ENCODE data around the gene MRPL39. TPM values are rescaled to one million over a fixed set of nuclear protein-coding genes. Genes with fewer than 3 reads are reported as not detected.

The MRPL39 gene
- total RNA-seq, 1 experiment from 2014 or later, result 52.5 TPM

DNA sequence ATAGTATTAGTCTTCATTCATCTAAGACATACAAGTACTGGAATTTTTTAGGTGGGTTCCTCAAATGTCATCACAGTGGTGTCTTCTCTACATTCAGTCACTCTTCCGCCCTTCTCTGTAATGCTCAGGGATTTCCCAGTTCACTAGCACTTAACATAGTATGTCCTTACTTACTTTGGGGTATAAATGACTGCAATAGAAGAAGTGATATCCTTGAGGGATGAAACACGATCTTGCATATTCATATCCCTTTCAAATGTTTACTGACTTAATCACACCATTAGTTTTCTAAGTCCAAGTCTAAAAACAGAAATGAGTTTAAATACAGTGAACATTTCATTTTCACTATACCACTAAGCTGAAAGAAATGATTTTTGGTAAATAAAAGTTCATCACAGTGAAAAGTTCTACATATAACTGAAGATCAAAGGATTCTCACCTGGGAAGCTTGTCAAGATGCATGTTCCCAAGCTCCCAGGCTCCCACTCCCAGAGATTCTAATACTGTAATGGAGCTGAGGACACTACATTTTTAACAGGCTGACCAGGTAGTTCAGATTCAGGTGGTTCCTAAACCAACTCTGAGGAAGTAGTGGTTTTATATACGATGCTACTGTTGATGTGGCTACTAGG lies 29.7 kb downstream of the MRPL39 start:
- no peak for DNase-seq (ENCODE audit: low read depth)
- in situ Hi-C loops (cut with HindIII; ENCODE audit: low pct_unique_long_range_greater_than_20kb, low sequenced_read_pairs), result no loop called here

DNA sequence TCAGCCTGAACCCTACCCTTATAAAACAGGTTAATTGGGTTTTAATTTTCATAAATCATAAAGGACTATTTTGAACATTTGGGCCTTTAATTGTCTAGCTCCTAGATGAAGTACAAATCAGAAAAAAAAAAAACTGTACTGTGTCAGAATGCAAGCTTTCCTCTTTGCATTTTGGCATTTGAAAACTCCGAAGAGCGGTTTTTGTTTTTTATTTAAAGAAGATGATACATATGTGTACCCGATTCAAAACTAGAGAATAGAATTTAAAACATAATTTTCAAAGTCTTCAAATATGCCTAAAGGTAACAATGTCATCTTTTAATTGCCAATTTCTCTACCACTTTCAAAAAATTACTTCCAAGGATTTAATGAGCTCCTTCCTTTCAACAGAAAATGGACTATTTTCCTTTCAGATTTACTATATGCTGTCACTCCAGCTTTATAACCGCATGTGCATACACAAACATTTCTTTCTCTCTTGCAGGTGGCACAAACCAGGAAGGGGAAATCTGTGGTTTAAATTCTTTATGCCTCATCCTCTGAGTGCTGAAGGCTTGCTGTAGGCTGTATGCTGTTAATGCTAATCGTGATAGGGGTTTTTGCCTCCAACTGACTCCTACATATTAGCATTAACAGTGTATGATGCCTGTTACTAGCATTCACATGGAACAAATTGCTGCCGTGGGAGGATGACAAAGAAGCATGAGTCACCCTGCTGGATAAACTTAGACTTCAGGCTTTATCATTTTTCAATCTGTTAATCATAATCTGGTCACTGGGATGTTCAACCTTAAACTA lies 33.7 kb downstream of the MRPL39 start:
- in situ Hi-C loops (cut with HindIII; ENCODE audit: low pct_unique_long_range_greater_than_20kb, low sequenced_read_pairs), result no loop called here
- DNase-seq (ENCODE audit: low read depth), result peak; percentile 94

DNA sequence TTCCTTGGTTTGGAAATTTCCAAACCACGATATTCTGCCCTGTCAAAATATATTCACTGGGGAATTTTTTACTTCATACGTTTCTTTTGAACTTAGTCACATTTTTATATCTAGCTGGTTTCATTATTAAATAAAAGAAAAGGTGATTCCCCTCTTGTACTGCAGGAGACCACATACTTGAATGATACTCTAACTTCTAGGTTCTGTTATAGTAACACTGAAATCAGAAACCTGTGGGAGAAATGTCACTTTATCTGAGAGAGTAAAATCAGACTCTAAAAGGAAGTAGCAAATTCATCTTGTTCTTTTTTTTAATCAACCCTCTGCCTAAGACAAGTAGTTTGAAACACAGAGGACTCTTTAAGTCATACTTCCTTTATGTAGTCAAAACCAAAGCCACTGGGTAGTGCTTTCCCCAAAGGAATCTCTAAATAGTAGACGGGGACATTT lies 34.4 kb downstream of the MRPL39 start:
- peak; percentile 34 for DNase-seq (ENCODE audit: low read depth)
- in situ Hi-C loops (cut with HindIII; ENCODE audit: low pct_unique_long_range_greater_than_20kb, low sequenced_read_pairs), result no loop called here

DNA sequence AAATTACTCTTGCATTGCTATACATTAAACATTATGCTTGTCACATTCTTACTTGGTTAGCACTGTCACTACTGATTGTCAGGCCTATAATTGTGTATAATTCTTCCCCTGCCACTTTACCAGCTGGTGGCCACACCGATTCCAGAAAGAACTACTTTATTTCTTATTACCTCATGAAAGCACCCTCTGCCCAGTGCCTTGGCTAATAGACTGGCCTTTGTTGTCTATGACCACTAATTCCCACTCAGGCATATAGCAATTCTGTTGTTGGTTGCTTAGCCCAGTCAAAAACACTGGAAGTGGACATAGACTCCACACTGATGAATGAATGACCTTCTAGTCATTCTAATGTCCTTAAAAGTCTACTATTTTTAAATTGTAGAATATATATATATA lies 35.6 kb downstream of the MRPL39 start:
- no peak for DNase-seq (ENCODE audit: low read depth)
- in situ Hi-C loops (cut with HindIII; ENCODE audit: low pct_unique_long_range_greater_than_20kb, low sequenced_read_pairs), result no loop called here

DNA sequence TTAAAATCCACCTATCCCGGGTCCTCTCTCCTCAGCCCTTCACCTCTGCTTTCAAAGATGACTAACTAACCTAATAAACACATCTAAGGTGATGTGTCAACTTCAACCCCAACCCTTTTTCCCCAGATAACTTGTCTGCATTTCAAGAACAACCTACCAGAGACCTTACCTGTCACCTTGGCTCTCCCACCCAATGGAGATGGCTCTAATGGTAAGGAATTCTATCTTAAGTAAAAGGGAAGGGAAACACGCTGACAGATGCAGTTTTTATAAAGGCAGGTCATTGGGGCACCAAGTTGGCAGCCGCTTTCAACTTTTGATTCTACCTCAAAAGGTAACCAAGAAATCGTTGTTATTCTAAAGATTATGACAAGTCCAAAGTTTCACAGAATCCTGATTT lies 37.6 kb downstream of the MRPL39 start:
- in situ Hi-C loops (cut with HindIII; ENCODE audit: low pct_unique_long_range_greater_than_20kb, low sequenced_read_pairs), result no loop called here
- no peak for DNase-seq (ENCODE audit: low read depth)

DNA sequence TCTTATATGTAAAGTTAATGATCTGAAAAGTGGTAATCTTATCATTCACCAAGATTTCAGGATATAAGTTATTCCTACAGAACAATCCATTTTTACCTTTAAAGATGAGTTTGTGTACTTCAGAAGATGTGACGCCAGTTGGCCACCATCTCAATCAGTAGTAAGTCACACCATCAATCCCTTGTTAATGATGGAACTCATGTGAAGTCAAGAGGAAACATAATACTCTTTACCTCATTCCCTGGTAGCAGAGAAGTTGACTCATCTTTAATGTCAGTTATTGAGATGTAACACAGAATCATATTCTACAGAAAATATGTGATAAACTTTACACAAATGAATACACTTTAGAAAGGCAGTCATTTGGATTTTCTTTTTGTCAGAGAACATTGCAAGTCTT lies 38.2 kb downstream of the MRPL39 start:
- no peak for DNase-seq (ENCODE audit: low read depth)
- in situ Hi-C loops (cut with HindIII; ENCODE audit: low pct_unique_long_range_greater_than_20kb, low sequenced_read_pairs), result no loop called here

DNA sequence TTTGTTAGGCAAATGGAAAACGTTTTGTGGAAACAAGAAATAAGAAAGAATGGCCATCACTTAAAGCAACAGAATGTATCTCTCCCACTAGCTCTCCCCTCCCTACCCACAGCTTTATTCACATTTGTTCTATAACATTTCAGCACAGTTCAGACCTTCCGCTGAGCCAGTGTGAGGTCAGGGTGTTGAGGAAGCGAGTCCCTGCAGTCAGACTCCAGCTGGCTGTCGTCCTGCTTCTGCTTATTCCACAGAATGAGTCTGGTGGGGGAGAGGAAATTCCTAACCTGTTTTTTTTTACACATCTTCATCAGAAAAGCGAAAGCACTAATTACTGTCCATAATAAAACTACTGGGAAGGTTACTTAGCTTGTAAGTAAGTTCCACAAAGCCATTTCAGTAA lies 39.0 kb downstream of the MRPL39 start:
- DNase-seq (ENCODE audit: low read depth), result no peak
- in situ Hi-C loops (cut with HindIII; ENCODE audit: low pct_unique_long_range_greater_than_20kb, low sequenced_read_pairs), result no loop called here

DNA sequence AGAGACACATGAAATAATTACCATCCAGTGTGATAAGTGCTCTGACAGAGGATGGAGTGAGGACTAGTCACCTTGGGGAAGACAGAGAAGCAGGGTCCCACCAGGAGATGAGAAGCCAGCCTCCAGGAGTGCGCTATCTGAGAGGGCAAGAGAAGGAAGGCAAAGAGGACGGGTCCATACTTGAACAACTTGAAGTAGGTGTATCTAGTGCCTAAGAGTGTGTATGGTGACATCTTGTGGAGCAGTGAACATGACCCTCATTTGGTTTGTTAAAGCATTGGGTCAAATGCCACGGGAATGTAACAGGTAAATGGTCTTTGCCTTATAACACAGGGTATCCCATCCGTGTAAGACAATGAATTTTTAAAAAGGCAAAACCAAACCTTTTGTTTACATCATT lies 39.8 kb downstream of the MRPL39 start:
- in situ Hi-C loops (cut with HindIII; ENCODE audit: low pct_unique_long_range_greater_than_20kb, low sequenced_read_pairs), result no loop called here
- DNase-seq (ENCODE audit: low read depth), result no peak

DNA sequence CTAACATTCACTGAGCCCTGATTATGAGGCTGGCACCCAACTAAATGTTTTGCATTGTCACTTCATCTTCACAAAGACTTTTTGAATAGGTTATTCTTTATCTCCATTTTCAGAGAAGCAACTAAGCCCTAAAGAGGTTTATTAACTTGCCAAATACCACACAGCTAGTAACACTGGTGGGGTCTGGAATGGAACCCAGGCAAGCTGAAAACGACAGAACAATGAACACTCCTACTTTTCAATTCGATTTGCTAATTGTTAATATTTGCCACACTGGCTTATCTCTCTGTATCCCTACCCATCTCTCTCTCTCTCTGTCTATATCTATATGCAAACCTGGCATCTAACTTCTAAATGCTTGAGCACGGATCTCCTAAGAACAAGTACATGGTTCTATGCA lies 40.6 kb downstream of the MRPL39 start:
- in situ Hi-C loops (cut with HindIII; ENCODE audit: low pct_unique_long_range_greater_than_20kb, low sequenced_read_pairs), result no loop called here
- no peak for DNase-seq (ENCODE audit: low read depth)

DNA sequence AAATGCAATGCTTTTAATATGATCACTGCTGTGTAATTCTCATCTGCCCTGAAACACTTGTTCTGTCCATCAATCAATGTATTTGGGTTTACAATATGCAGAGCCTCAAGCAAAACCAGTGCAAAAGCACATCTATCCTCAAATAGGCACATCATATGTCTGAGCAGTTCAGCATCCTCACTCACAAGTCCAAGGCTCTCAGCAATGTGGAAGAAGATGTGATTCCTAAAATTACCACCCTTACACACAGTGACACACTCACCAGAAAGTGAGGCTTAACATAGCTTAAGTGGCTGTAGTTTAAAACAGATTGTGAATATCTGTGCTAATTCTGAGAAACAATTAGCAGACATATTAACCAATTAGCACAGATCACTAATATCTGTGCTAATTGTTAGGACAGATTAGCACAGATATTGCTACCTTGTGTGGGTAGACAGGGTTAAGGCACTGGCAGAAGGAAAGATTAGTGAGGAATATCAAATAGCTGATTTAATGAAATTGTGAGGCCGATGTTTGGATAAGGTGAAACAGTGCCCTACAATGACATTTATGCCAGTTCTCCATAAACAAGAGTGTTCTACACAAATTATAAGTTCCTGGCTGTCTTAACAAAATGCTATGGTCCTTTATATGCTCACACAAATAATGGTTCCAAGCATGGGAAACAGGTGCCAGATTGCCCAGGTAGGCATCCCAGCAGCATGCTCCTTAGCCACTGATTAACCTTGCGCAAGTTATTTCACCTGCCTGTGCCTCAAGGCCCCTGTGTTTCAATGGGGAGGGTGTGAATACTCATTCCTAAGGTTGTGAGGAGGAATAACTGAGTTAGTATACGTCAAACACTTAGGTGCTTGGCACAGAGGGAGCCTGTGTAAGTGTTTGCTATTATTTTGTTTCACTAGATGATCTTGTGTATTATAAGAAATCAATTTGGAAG lies 41.7 kb downstream of the MRPL39 start:
- in situ Hi-C loops (cut with HindIII; ENCODE audit: low pct_unique_long_range_greater_than_20kb, low sequenced_read_pairs), result no loop called here
- DNase-seq (ENCODE audit: low read depth), result no peak

DNA sequence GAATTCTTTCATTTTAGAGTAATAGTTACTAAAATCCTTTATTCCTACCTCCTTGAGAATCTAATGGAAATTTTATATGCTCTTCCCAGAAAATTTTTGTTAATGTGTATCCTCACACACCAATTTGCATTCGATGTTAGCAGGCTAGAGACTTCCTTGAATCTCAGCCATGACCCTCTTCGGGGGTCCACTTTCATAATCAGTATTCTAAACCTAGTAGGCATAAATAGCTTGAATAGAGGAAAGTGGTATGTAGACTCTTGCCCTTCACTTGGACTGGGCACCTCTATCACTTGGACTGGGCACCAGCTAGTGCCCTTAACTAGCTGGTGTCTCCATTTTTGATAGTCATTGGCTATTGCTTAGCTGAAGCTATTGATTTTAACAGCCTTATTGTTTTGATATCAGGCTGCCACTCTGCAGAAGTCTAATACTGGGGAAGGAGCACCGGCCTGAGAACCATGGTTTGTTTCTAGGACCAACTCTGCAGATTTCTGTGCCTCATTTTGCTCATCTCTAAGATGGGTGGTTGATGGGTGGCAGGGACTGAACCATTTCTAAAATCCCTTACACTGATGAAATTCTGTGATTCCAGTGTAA lies 42.8 kb downstream of the MRPL39 start:
- in situ Hi-C loops (cut with HindIII; ENCODE audit: low pct_unique_long_range_greater_than_20kb, low sequenced_read_pairs), result no loop called here
- DNase-seq (ENCODE audit: low read depth), result no peak

DNA sequence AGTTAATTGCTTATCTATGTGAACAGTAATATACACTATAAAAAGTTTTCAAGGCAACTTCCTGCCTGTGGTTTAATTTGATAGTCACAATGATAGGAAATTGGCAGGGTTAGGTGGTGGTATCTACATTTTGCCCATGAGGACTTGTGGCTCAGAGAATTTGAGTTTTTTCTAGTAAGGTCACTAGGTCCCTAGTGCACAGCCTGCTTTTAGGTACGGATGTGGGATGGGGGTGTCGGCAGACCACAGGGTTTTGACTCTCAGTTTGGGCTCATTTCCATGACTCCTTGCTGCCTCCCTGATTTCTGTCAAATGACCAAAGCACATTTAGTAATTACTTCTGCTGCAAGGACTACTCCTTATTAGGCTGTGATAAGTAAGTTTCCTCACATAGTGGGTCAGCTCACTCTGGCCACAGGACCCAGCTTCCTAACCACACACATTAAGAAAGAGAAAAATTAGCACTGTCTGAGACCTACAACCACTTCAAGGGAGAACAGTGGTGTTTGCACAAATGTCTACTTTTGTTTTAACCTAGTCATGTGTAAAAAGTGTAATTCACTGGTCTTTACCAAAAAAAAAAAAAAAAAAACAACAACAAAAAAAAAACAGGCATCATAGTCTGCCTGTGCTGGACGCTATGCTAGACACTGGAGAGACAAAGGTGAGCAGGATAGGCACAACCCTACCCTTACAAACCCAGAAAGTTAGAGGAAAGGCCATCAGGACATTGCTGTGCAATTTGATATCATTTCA lies 43.7 kb downstream of the MRPL39 start:
- DNase-seq (ENCODE audit: low read depth), result no peak
- in situ Hi-C loops (cut with HindIII; ENCODE audit: low pct_unique_long_range_greater_than_20kb, low sequenced_read_pairs), result no loop called here

DNA sequence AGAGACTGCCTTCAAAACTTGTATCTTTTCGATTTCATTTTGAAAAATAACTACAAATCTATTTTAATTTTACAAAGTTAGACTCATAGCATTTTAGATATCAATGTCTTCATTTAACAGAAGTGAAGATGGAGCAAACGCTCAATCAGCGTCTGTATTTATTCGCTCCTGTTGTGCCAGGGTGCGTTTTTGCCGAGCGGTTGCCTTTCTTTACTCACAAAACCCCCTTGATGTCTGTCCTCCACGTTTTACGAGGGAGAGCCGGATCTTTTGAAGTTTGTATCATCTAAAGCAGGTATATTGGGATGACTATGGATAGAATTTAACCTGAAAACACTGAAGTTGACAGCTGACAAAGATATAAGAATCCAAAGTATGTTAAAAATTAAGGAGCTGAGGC lies 44.6 kb downstream of the MRPL39 start:
- in situ Hi-C loops (cut with HindIII; ENCODE audit: low pct_unique_long_range_greater_than_20kb, low sequenced_read_pairs), result no loop called here

DNA sequence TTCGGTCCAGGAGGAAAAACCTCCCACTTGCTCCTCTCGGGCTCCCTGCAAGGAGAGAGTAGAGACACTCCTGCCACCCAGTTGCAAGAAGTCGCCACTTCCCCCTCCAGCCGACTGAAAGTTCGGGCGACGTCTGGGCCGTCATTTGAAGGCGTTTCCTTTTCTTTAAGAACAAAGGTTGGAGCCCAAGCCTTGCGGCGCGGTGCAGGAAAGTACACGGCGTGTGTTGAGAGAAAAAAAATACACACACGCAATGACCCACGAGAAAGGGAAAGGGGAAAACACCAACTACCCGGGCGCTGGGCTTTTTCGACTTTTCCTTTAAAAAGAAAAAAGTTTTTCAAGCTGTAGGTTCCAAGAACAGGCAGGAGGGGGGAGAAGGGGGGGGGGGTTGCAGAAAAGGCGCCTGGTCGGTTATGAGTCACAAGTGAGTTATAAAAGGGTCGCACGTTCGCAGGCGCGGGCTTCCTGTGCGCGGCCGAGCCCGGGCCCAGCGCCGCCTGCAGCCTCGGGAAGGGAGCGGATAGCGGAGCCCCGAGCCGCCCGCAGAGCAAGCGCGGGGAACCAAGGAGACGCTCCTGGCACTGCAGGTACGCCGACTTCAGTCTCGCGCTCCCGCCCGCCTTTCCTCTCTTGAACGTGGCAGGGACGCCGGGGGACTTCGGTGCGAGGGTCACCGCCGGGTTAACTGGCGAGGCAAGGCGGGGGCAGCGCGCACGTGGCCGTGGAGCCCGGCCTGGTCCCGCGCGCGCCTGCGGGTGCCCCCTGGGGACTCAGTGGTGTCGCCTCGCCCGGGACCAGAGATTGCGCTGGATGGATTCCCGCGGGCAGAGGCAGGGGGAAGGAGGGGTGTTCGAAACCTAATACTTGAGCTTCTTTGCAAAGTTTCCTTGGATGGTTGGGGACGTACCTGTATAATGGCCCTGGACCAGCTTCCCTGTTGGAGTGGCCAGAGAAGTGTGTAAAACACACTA lies 45.3 kb downstream of the MRPL39 start:
- in situ Hi-C loops (cut with HindIII; ENCODE audit: low pct_unique_long_range_greater_than_20kb, low sequenced_read_pairs), result no loop called here
- peak; percentile 67 for DNase-seq (ENCODE audit: low read depth)

More for the DNA sequence above, 44.6 kb downstream of the MRPL39 start:
- no peak for DNase-seq (ENCODE audit: low read depth)

DNA sequence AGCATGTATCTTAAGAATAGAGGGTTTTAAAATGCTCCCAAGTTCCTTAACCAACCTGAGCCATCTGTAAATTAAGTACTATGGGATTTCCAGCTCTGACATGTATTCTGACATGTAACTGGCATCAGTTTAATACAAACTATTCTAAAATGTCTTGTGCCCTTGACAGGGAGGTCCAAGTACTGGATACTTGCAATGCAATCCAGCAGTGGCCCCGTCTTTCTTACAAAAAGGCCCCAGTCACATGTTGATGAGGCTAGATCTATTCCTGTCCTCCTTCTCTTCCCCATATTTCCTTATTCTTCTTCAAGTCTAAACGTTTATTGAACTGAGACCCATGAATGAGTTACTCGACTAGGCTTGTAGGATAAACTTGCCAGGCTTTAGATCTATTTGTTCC lies 46.4 kb downstream of the MRPL39 start:
- DNase-seq (ENCODE audit: low read depth), result no peak
- in situ Hi-C loops (cut with HindIII; ENCODE audit: low pct_unique_long_range_greater_than_20kb, low sequenced_read_pairs), result no loop called here

DNA sequence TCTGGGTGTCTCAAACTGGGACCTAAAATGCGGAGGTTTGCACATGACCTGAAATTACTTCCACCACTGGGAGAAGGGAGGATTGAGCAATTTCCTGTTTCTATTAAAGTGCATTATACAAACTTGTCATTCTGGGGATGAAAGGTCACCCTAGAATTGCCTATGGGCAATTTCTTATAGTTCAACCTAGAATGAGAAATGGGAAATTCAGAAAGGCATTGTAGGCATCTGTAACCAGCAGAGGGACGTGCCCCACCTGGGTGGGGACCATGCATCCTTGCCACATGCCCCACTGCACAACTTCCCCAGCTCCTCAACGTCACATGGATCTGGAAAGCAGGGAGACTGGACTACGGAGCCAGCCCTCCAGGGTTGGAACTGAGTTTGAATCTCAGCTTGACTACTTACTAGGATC lies 47.0 kb downstream of the MRPL39 start:
- no peak for DNase-seq (ENCODE audit: low read depth)
- in situ Hi-C loops (cut with HindIII; ENCODE audit: low pct_unique_long_range_greater_than_20kb, low sequenced_read_pairs), result no loop called here

DNA sequence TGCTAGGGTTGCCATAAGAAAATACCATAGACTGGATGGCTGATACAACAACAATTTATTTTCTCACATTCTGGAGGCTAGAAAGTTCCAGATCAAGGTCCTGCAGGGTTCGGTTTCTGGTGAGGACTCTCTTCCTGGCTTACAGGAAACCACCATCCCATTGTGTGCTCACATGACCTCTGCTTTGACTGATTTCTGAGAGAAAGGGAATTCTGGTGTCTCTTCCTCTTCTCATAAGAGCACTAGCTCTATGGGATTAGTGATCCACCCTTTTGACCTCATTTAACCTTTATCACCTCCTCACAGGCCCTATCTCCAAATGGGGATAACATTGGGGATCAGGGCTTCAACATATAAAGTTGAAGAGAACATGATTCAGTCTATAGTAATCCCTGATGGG lies 47.5 kb downstream of the MRPL39 start:
- in situ Hi-C loops (cut with HindIII; ENCODE audit: low pct_unique_long_range_greater_than_20kb, low sequenced_read_pairs), result no loop called here

More for the DNA sequence above, 47.5 kb downstream of the MRPL39 start:
- no peak for DNase-seq (ENCODE audit: low read depth)

All from Caki2 (cell line).